Measurements from ENCODE around the gene CCDC149.
A peak's percentile ranks its signal among the peaks of the same experiment; 100 is the strongest.

CCDC149 gene

GRCh38 chr4:24912252-24913118, at the start of gene CCDC149:
TSS of gene CCDC149 (minus strand) at chr4:24913042. CDS start at chr4:24912864, 178 bp downstream.
- Histone ChIP-seq H3K36me3 (ENCODE audit: control insufficient read depth, insufficient read depth, low read length) (no peaks in the 10 kb centered on the region), H3K4me3 (ENCODE audit: low read length) (peak within 1 kb of the TSS; percentile 65), H3K9ac (ENCODE audit: low read length) (peak within 1 kb of the TSS; percentile 85), H3K27me3 (ENCODE audit: control insufficient read depth, insufficient read depth, low read length) (no peaks in the 10 kb centered on the region), H3K4me1 (ENCODE audit: control insufficient read depth, insufficient read depth, low read length) (peaks cover 13% of the 10 kb centered on the region), H3K9me3 (ENCODE audit: control insufficient read depth, low read length) (no peaks in the 10 kb centered on the region)

- no peak overlapping the region for H3K9ac ChIP-seq (ENCODE audit: low read length)
Observed at GRCh38 chr4:24957886-24958285, 45.0 kb upstream of the CCDC149 start.

GRCh38 chr4:24956763-24957162, 43.9 kb upstream of the CCDC149 start:
- H3K4me1 ChIP-seq (ENCODE audit: control insufficient read depth, insufficient read depth, low read length): no peaks in the 10 kb centered on the region
- H3K27me3 ChIP-seq (ENCODE audit: control insufficient read depth, insufficient read depth, low read length): no peaks in the 10 kb centered on the region
- H3K4me3 ChIP-seq (ENCODE audit: low read length): no peak overlapping the region
- no peaks in the 10 kb centered on the region for H3K36me3 ChIP-seq (ENCODE audit: control insufficient read depth, insufficient read depth, low read length)
- no peak overlapping the region for H3K9ac ChIP-seq (ENCODE audit: low read length)
- H3K9me3 ChIP-seq (ENCODE audit: control insufficient read depth, low read length): no peaks in the 10 kb centered on the region

More at GRCh38 chr4:24957886-24958285, 45.0 kb upstream of the CCDC149 start:
- H3K36me3 ChIP-seq (ENCODE audit: control insufficient read depth, insufficient read depth, low read length): no peaks in the 10 kb centered on the region
- H3K4me3 ChIP-seq (ENCODE audit: low read length): no peak overlapping the region
- H3K9me3 ChIP-seq (ENCODE audit: control insufficient read depth, low read length): no peaks in the 10 kb centered on the region
- no peaks in the 10 kb centered on the region for H3K27me3 ChIP-seq (ENCODE audit: control insufficient read depth, insufficient read depth, low read length)
- H3K4me1 ChIP-seq (ENCODE audit: control insufficient read depth, insufficient read depth, low read length): no peaks in the 10 kb centered on the region

- Histone ChIP-seq H3K9ac (ENCODE audit: low read length) (no peak overlapping the region), H3K27me3 (ENCODE audit: control insufficient read depth, insufficient read depth, low read length) (no peaks in the 10 kb centered on the region), H3K9me3 (ENCODE audit: control insufficient read depth, low read length) (no peaks in the 10 kb centered on the region), H3K4me1 (ENCODE audit: control insufficient read depth, insufficient read depth, low read length) (no peaks in the 10 kb centered on the region), H3K4me3 (ENCODE audit: low read length) (no peak overlapping the region), H3K36me3 (ENCODE audit: control insufficient read depth, insufficient read depth, low read length) (no peaks in the 10 kb centered on the region)
Observed at GRCh38 chr4:24956091-24956490, 43.2 kb upstream of the CCDC149 start.

GRCh38 chr4:24952667-24953066, 39.8 kb upstream of the CCDC149 start:
- H3K27me3 ChIP-seq (ENCODE audit: control insufficient read depth, insufficient read depth, low read length): no peaks in the 10 kb centered on the region
- H3K36me3 ChIP-seq (ENCODE audit: control insufficient read depth, insufficient read depth, low read length): no peaks in the 10 kb centered on the region
- no peaks in the 10 kb centered on the region for H3K9me3 ChIP-seq (ENCODE audit: control insufficient read depth, low read length)
- H3K4me1 ChIP-seq (ENCODE audit: control insufficient read depth, insufficient read depth, low read length): no peaks in the 10 kb centered on the region
- no peak overlapping the region for H3K9ac ChIP-seq (ENCODE audit: low read length)
- no peak overlapping the region for H3K4me3 ChIP-seq (ENCODE audit: low read length)

- Histone ChIP-seq H3K4me3 (ENCODE audit: low read length) (no peak overlapping the region), H3K36me3 (ENCODE audit: control insufficient read depth, insufficient read depth, low read length) (no peaks in the 10 kb centered on the region), H3K9me3 (ENCODE audit: control insufficient read depth, low read length) (no peaks in the 10 kb centered on the region), H3K27me3 (ENCODE audit: control insufficient read depth, insufficient read depth, low read length) (no peaks in the 10 kb centered on the region), H3K4me1 (ENCODE audit: control insufficient read depth, insufficient read depth, low read length) (no peaks in the 10 kb centered on the region), H3K9ac (ENCODE audit: low read length) (no peak overlapping the region)
Observed at GRCh38 chr4:24949970-24950369, 37.1 kb upstream of the CCDC149 start.

GRCh38 chr4:24937917-24938281, 25.1 kb upstream of the CCDC149 start:
- H3K4me1 ChIP-seq (ENCODE audit: control insufficient read depth, insufficient read depth, low read length): no peaks in the 10 kb centered on the region
- H3K36me3 ChIP-seq (ENCODE audit: control insufficient read depth, insufficient read depth, low read length): no peaks in the 10 kb centered on the region
- H3K27me3 ChIP-seq (ENCODE audit: control insufficient read depth, insufficient read depth, low read length): no peaks in the 10 kb centered on the region
- no peak overlapping the region for H3K4me3 ChIP-seq (ENCODE audit: low read length)
- H3K9me3 ChIP-seq (ENCODE audit: control insufficient read depth, low read length): no peaks in the 10 kb centered on the region
- H3K9ac ChIP-seq (ENCODE audit: low read length): no peak overlapping the region

- Histone ChIP-seq H3K4me3 (ENCODE audit: low read length) (no peak overlapping the region), H3K4me1 (ENCODE audit: control insufficient read depth, insufficient read depth, low read length) (no peaks in the 10 kb centered on the region), H3K9me3 (ENCODE audit: control insufficient read depth, low read length) (no peaks in the 10 kb centered on the region), H3K9ac (ENCODE audit: low read length) (no peak overlapping the region), H3K27me3 (ENCODE audit: control insufficient read depth, insufficient read depth, low read length) (no peaks in the 10 kb centered on the region), H3K36me3 (ENCODE audit: control insufficient read depth, insufficient read depth, low read length) (no peaks in the 10 kb centered on the region)
Observed at GRCh38 chr4:24937176-24937916, 24.5 kb upstream of the CCDC149 start.

- H3K36me3 ChIP-seq (ENCODE audit: control insufficient read depth, insufficient read depth, low read length): no peaks in the 10 kb centered on the region
Observed at GRCh38 chr4:24935856-24936255, 23.0 kb upstream of the CCDC149 start.

GRCh38 chr4:24934311-24934710, 21.5 kb upstream of the CCDC149 start:
- no peaks in the 10 kb centered on the region for H3K9me3 ChIP-seq (ENCODE audit: control insufficient read depth, low read length)

More at GRCh38 chr4:24935856-24936255, 23.0 kb upstream of the CCDC149 start:
- no peaks in the 10 kb centered on the region for H3K27me3 ChIP-seq (ENCODE audit: control insufficient read depth, insufficient read depth, low read length)
- no peaks in the 10 kb centered on the region for H3K9me3 ChIP-seq (ENCODE audit: control insufficient read depth, low read length)
- no peaks in the 10 kb centered on the region for H3K4me1 ChIP-seq (ENCODE audit: control insufficient read depth, insufficient read depth, low read length)
- no peak overlapping the region for H3K9ac ChIP-seq (ENCODE audit: low read length)
- H3K4me3 ChIP-seq (ENCODE audit: low read length): no peak overlapping the region

GRCh38 chr4:24933684-24934275, 20.9 kb upstream of the CCDC149 start:
- no peaks in the 10 kb centered on the region for H3K9me3 ChIP-seq (ENCODE audit: control insufficient read depth, low read length)
- H3K36me3 ChIP-seq (ENCODE audit: control insufficient read depth, insufficient read depth, low read length): no peaks in the 10 kb centered on the region
- no peaks in the 10 kb centered on the region for H3K27me3 ChIP-seq (ENCODE audit: control insufficient read depth, insufficient read depth, low read length)
- no peak overlapping the region for H3K4me3 ChIP-seq (ENCODE audit: low read length)
- no peak overlapping the region for H3K9ac ChIP-seq (ENCODE audit: low read length)
- H3K4me1 ChIP-seq (ENCODE audit: control insufficient read depth, insufficient read depth, low read length): no peaks in the 10 kb centered on the region

More at GRCh38 chr4:24934311-24934710, 21.5 kb upstream of the CCDC149 start:
- H3K4me3 ChIP-seq (ENCODE audit: low read length): no peak overlapping the region
- H3K4me1 ChIP-seq (ENCODE audit: control insufficient read depth, insufficient read depth, low read length): no peaks in the 10 kb centered on the region
- H3K27me3 ChIP-seq (ENCODE audit: control insufficient read depth, insufficient read depth, low read length): no peaks in the 10 kb centered on the region
- no peaks in the 10 kb centered on the region for H3K36me3 ChIP-seq (ENCODE audit: control insufficient read depth, insufficient read depth, low read length)
- no peak overlapping the region for H3K9ac ChIP-seq (ENCODE audit: low read length)

All from mucosa of stomach (tissue), 1 donor.